PC-9 (cell line): ENCODE measurements around the gene TDRKH.

Experiments
- EZH2 ChIP-seq: fragments of 200-600 bp; sonication (generic); IDR thresholded peaks from 2 replicates; pipeline ENCODE4 v1.8.0; 2017; ENCODE audit warnings: antibody characterized with exemption, low read depth
- TF ChIP-seq, protein P1 (sequence below): fragments of 200-600 bp; sonication (generic); conservative IDR thresholded peaks from 2 replicates; pipeline ENCODE4 v1.6.1; 2017; ENCODE audit warnings: mixed run types, antibody characterized with exemption, mild to moderate bottlenecking, moderate library complexity

DNA sequence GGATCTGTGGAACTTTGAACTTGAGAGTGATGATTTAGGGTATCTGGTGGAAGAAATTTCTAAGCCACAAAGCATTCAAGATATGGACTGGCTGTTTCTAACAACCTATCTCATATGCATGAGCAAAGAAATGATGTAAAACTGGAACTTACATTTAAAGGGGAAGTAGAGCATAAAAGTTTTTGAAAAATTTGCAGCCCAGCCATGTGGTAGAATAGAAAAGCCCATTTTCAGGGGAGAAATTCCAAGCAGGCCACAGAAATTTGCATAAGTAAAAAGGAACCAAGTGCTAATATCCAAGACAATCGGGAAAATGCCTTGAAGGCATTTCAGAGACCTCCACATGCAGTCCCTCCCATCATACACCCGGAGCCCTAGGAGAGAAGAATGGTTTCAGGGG is 53.3 kb downstream of the TDRKH start:
- TF ChIP-seq, protein P1, sequence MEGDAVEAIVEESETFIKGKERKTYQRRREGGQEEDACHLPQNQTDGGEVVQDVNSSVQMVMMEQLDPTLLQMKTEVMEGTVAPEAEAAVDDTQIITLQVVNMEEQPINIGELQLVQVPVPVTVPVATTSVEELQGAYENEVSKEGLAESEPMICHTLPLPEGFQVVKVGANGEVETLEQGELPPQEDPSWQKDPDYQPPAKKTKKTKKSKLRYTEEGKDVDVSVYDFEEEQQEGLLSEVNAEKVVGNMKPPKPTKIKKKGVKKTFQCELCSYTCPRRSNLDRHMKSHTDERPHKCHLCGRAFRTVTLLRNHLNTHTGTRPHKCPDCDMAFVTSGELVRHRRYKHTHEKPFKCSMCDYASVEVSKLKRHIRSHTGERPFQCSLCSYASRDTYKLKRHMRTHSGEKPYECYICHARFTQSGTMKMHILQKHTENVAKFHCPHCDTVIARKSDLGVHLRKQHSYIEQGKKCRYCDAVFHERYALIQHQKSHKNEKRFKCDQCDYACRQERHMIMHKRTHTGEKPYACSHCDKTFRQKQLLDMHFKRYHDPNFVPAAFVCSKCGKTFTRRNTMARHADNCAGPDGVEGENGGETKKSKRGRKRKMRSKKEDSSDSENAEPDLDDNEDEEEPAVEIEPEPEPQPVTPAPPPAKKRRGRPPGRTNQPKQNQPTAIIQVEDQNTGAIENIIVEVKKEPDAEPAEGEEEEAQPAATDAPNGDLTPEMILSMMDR, result no peak
- no peak for TF ChIP-seq EZH2
